Measurements from ENCODE around the gene SLC25A46. TPM values are rescaled to one million over a fixed set of nuclear protein-coding genes. Genes with fewer than 3 reads are reported as not detected.

Gene SLC25A46
- total RNA-seq, 3 donors from 2014 or later (not counting 1 experiment from before 2014, with no cell fraction given) = 25.5 to 35.4 (median 34.5) TPM

DNA sequence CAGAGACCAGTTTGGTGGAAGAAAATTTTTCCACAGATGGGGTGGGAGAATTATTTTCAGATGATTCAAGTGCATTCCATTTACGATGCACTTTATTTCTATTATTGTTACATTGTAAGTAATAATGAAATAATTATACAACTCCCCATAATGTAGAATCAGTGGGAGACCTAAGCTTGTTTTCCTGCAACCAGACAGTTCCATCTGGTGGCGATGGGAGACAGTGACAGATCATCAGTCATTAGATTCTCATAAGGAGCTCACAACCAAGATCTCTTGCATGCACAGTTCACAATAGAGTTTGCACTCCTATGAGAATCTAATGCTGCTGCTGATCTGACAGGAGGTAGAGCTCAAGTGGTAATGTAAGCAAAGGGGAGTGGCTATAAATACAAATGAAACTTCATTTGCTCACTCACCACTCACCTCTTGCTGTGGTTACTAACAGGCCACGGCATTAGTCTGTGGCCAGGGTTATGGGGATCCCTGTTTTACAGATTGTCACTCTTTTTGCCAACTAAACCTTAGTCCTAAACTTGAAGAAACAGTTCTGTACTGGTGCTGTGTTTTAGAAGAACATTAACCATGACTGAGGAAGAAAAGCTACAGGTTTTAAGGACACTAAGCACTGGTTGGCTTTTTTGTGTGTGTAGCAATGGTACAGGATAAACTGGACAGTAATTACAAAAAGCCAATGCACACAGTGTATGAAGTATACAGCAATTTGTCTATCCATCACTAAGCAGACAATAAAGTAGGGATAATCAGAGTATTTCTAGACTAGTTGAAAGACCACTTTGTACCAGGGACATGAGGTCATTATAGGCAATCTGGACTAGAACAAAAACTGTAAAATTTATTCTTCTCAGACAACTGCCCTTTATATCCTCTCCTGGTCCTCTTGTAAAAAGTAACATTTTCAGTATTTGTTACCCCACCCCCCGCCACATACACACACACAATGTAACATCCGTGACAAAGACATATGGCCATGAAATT lies 22.3 kb upstream of the SLC25A46 start:
- H3K4me1 ChIP-seq (ENCODE audit: control insufficient read depth, insufficient read depth, low read length) = no peaks in the 10 kb centered on the region
- H3K4me3 ChIP-seq (ENCODE audit: low read length) = no peak overlapping the region
- H3K27me3 ChIP-seq (ENCODE audit: control insufficient read depth, insufficient read depth, low read length) = peaks cover 4% of the 10 kb centered on the region
- Mint-ChIP-seq H3K4me1 (no peaks in the 10 kb centered on the region), H3K27ac (no peak overlapping the region), H3K36me3 (no peaks in the 10 kb centered on the region), H3K9me3 (no peaks in the 10 kb centered on the region), H3K4me3 (no peak overlapping the region), H3K27me3 (ENCODE audit: low read depth in 2 of 2) (peaks cover 3 to 27% of the 10 kb centered on the region in 2 donors)
- H3K9me3 ChIP-seq (ENCODE audit: control insufficient read depth, insufficient read depth, low read length) = no peaks in the 10 kb centered on the region
- DNase-seq = no peak
- H3K27ac ChIP-seq (ENCODE audit: low read length) = no peak overlapping the region
- TF ChIP-seq, protein P1, sequence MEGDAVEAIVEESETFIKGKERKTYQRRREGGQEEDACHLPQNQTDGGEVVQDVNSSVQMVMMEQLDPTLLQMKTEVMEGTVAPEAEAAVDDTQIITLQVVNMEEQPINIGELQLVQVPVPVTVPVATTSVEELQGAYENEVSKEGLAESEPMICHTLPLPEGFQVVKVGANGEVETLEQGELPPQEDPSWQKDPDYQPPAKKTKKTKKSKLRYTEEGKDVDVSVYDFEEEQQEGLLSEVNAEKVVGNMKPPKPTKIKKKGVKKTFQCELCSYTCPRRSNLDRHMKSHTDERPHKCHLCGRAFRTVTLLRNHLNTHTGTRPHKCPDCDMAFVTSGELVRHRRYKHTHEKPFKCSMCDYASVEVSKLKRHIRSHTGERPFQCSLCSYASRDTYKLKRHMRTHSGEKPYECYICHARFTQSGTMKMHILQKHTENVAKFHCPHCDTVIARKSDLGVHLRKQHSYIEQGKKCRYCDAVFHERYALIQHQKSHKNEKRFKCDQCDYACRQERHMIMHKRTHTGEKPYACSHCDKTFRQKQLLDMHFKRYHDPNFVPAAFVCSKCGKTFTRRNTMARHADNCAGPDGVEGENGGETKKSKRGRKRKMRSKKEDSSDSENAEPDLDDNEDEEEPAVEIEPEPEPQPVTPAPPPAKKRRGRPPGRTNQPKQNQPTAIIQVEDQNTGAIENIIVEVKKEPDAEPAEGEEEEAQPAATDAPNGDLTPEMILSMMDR (IDR thresholded peaks at IDR 0.05) = no peak
- intact Hi-C loops (cut with micrococcal nuclease) = no loop called here
- no peaks in the 10 kb centered on the region for H3K36me3 ChIP-seq (ENCODE audit: control insufficient read depth, insufficient read depth, low read length)
- no peak for ATAC-seq
- WGBS (ENCODE audit: insufficient coverage) = 72% methylated on average over 2 of the region's 5 CpGs

DNA sequence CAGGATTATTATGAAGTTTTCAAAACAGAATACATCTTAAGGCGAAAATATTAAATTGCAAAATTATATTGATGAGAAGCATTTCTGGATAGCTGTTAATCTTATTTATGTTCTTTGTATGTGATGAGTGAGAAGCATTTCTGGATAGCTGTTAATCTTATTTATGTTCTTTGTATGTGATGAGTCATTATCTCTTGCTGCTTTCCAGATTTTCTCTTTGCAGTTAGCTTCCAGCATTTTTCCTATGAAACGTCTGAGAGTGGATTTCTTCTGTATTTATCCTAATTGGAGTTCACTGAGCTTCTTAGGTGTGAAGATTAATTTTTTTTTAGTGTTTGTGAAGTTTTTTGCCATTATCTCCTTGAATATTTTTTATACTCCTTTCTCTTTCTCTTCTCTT lies 20.5 kb upstream of the SLC25A46 start:
- Mint-ChIP-seq H3K9me3 (no peaks in the 10 kb centered on the region), H3K27ac (no peak overlapping the region), H3K4me3 (no peak overlapping the region), H3K4me1 (no peaks in the 10 kb centered on the region), H3K36me3 (no peaks in the 10 kb centered on the region), H3K27me3 (ENCODE audit: low read depth in 2 of 2) (peaks cover 3 to 20% of the 10 kb centered on the region in 2 donors)
- Histone ChIP-seq H3K9me3 (ENCODE audit: control insufficient read depth, insufficient read depth, low read length) (no peaks in the 10 kb centered on the region), H3K4me3 (ENCODE audit: low read length) (no peak overlapping the region), H3K36me3 (ENCODE audit: control insufficient read depth, insufficient read depth, low read length) (no peaks in the 10 kb centered on the region), H3K4me1 (ENCODE audit: control insufficient read depth, insufficient read depth, low read length) (no peaks in the 10 kb centered on the region), H3K27me3 (ENCODE audit: control insufficient read depth, insufficient read depth, low read length) (peaks cover 4% of the 10 kb centered on the region), H3K27ac (ENCODE audit: low read length) (no peak overlapping the region)
- TF ChIP-seq, protein P1 (IDR thresholded peaks at IDR 0.05) = no peak
- intact Hi-C loops (cut with micrococcal nuclease) = no loop called here
- DNase-seq (no peak), ATAC-seq (no peak)
- 71% methylated on average over 1 of the region's 2 CpGs for WGBS (ENCODE audit: insufficient coverage)

DNA sequence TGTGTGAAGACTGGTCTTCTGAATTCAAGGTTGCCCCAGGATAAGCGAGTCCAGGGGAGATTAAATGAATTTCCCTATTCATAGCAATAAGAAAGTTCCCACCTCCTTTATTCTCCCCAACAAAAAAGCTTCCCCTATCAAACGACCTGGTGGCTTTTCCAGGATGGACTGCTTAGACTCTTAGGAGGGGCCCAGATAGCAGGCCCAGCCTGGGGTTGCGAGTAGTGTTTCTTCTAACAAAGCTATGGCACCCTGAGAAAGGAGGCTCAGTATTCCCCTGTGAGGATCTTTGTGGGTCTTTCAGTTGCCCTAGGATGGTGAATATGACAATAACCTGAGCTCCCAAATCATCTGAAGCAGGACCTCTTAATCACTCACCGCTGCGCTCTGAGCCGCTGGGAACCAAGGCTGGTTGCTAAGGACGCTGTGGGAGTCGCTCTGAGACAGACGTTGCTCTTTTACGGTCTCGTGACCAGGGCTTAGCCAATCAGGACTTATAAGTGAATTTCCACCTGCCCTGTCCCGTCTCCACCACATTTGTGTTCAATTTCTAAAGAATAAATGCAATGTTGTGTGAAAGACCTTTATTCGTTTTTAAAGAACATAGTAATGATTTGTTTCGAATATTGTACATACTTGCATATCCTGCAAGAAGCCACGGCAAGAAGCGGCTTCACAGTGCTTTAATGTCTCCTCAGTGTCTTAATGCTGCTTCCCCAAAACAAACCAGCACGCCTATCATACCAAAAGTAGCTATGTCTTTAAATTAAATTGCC lies 12.4 kb upstream of the SLC25A46 start, which contains the start of gene TMEM232:
TMEM232 (minus strand) TSS at position 423 of the 776 bp plus-strand sequence. CDS start 59,319 bp downstream, outside the sequence.
- H3K27me3 ChIP-seq (ENCODE audit: control insufficient read depth, insufficient read depth, low read length) = no peaks in the 10 kb centered on the region
- Mint-ChIP-seq H3K9me3 (no peaks in the 10 kb centered on the region), H3K27ac (peak within 1 kb of the TSS; percentile 57 to 69), H3K4me3 (peak within 1 kb of the TSS; percentile 94), H3K27me3 (ENCODE audit: low read depth in 2 of 2) (peaks cover 5 to 28% of the 10 kb centered on the region in 2 donors), H3K4me1 (peaks cover 5 to 6% of the 10 kb centered on the region in 2 donors), H3K36me3 (no peaks in the 10 kb centered on the region)
- DNase-seq = peak; percentile 50 to 90
- H3K36me3 ChIP-seq (ENCODE audit: control insufficient read depth, insufficient read depth, low read length) = no peaks in the 10 kb centered on the region
- 27% methylated on average over 16 of the region's 17 CpGs for WGBS (ENCODE audit: insufficient coverage)
- peak within 1 kb of the TSS; percentile 22 for H3K4me3 ChIP-seq (ENCODE audit: low read length)
- TF ChIP-seq, protein P1 (IDR thresholded peaks at IDR 0.05) = no peak
- peak; percentile 88 to 99 (median 98) for ATAC-seq
- H3K9me3 ChIP-seq (ENCODE audit: control insufficient read depth, insufficient read depth, low read length) = no peaks in the 10 kb centered on the region
- H3K27ac ChIP-seq (ENCODE audit: low read length) = no peak within 1 kb of the TSS
- H3K4me1 ChIP-seq (ENCODE audit: control insufficient read depth, insufficient read depth, low read length) = peaks cover 4% of the 10 kb centered on the region
- intact Hi-C loops (cut with micrococcal nuclease) = loop anchor here (1.0 kb wide), 1 partner anchor 12 kb away; no protein-coding TSS in a partner anchor

All from natural killer cell (primary cell).